Measurements from ENCODE around the gene COX6B2. TPM values are rescaled to one million over a fixed set of nuclear protein-coding genes. Genes with fewer than 3 reads are reported as not detected.

COX6B2 gene
- total and polyA plus RNA-seq, 2 of the 13 experiments (the other 11 are each of a cell fraction or from before 2014, with no cell fraction given): 0.21 TPM; not detected in 1

DNA sequence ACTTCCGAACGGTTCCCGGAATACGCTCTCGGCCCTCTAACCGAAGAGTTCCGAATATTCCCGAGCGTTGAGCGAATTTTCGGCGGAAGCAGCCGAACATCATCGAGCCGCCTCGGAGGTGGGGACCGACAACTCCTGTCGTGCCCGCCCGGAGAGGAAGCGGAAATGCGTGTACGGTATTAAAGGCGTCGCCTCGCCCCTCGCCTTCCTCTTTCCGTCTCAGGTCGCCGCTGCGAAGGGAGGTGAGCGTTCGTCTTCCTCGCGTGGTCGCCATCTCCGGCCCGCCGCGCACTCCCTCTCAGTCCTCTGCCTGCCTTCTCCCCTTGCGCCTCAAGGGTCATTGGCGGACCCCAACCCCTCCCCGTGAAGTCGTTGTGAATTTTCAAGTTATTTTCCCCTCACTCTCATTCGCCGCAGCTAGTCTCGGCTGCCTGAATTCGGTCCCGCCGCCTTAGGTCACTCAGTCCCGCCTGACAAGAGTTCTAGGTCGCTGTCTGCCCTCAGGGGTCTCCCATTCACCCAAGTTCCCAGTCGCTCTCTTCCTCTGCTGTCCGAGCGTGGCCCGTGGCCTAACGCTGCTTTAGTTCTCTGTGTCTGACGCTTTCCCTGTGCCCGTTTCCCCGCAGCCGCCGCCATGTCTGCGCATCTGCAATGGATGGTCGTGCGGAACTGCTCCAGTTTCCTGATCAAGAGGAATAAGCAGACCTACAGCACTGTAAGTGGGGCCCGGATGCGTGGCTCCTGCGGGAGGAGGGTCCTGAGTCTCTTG is 31.4 kb upstream of the COX6B2 start, which contains the start of gene RPL28 (continued):
- TF ChIP-seq BORCS8-MEF2B (CRISPR knock-in tag; IDR thresholded peaks at IDR 0.05): peak; percentile 89; the same call in 1 of the 2 replicates
- no peak for TF ChIP-seq ZNF431 (CRISPR knock-in tag; IDR thresholded peaks at IDR 0.05; ENCODE audit: borderline replicate concordance, low read depth)
- TF ChIP-seq RARA (CRISPR knock-in tag; IDR thresholded peaks at IDR 0.05): peak; percentile 50; the same call in 1 of the 2 replicates
- 0 out of 2 replicates have a peak, but pooled peaks have one; percentile 67 for TF ChIP-seq ZFP41 (CRISPR knock-in tag; IDR thresholded peaks at IDR 0.05; ENCODE audit: borderline replicate concordance)
- TF ChIP-seq ZFP36L1 (CRISPR knock-in tag; IDR thresholded peaks at IDR 0.05): peak; percentile 66; the same call in 1 of the 2 replicates
- TF ChIP-seq HOXA5 (CRISPR knock-in tag; IDR thresholded peaks at IDR 0.05): peak; percentile 4
- TF ChIP-seq, protein P1, sequence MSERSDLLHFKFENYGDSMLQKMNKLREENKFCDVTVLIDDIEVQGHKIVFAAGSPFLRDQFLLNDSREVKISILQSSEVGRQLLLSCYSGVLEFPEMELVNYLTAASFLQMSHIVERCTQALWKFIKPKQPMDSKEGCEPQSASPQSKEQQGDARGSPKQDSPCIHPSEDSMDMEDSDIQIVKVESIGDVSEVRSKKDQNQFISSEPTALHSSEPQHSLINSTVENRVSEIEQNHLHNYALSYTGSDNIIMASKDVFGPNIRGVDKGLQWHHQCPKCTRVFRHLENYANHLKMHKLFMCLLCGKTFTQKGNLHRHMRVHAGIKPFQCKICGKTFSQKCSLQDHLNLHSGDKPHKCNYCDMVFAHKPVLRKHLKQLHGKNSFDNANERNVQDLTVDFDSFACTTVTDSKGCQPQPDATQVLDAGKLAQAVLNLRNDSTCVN (CRISPR knock-in tag; IDR thresholded peaks at IDR 0.05; ENCODE audit: borderline replicate concordance): 0 out of 2 replicates have a peak, but pooled peaks have one; percentile 42
- no peak; the same call in 1 of the 2 replicates for TF ChIP-seq AHR (CRISPR knock-in tag; IDR thresholded peaks at IDR 0.05)
- peak; percentile 94 for TF ChIP-seq SMAD3 (CRISPR knock-in tag; IDR thresholded peaks at IDR 0.05)
- TF ChIP-seq HMG20A (CRISPR knock-in tag; IDR thresholded peaks at IDR 0.05; ENCODE audit: borderline replicate concordance): no peak
- TF ChIP-seq NFE2 (CRISPR knock-in tag; IDR thresholded peaks at IDR 0.05): no peak
- TF ChIP-seq MED13 (CRISPR knock-in tag; IDR thresholded peaks at IDR 0.05): peak; percentile 42; the same call in 1 of the 2 replicates
- TF ChIP-seq RBM39 (IDR thresholded peaks at IDR 0.05; ENCODE audit: low read depth, low read length, poor library complexity, severe bottlenecking): peak; percentile 72
- TF ChIP-seq NR2F6 (IDR thresholded peaks at IDR 0.05): no peak
- peak; percentile 39; the same call in 1 of the 2 replicates for TF ChIP-seq NR2F6 (CRISPR knock-in tag; IDR thresholded peaks at IDR 0.05)
- peak; percentile 30; the same call in 1 of the 2 replicates for TF ChIP-seq ZNF607 (CRISPR knock-in tag; IDR thresholded peaks at IDR 0.05; ENCODE audit: borderline replicate concordance)
- TF ChIP-seq ZNF33A (CRISPR knock-in tag; IDR thresholded peaks at IDR 0.05; ENCODE audit: borderline replicate concordance): no peak
- peak; percentile 88; the same call in 1 of the 2 replicates for TF ChIP-seq ZNF772 (CRISPR knock-in tag; IDR thresholded peaks at IDR 0.05)
- no peak for TF ChIP-seq EP300 (IDR thresholded peaks at IDR 0.05; ENCODE audit: low read depth in 2 of 2, low read length in 2 of 2)
- no peak for TF ChIP-seq EP300 (CRISPR knock-in tag; IDR thresholded peaks at IDR 0.05; ENCODE audit: borderline replicate concordance)
- TF ChIP-seq MXI1 (IDR thresholded peaks at IDR 0.05; ENCODE audit: borderline replicate concordance, low read depth, low read length): peak; percentile 66; the same call in 1 of the 3 replicates
- peak; percentile 50 for TF ChIP-seq TEAD3 (CRISPR knock-in tag; optimal IDR thresholded peaks at IDR 0.05; ENCODE audit: borderline replicate concordance)
- TF ChIP-seq RBFOX2 (IDR thresholded peaks at IDR 0.05; ENCODE audit: low read depth, low read length): peak; percentile 97
- TF ChIP-seq ZNF337 (CRISPR knock-in tag; IDR thresholded peaks at IDR 0.05; ENCODE audit: borderline replicate concordance, low read depth): 0 out of 2 replicates have a peak, but pooled peaks have one; percentile 26
- TF ChIP-seq ZSCAN30 (CRISPR knock-in tag; IDR thresholded peaks at IDR 0.05): no peak
- TF ChIP-seq CCDC6 (CRISPR knock-in tag; IDR thresholded peaks at IDR 0.05): peak; percentile 78; the same call in 1 of the 2 replicates
- TF ChIP-seq BRD4 (CRISPR knock-in tag; IDR thresholded peaks at IDR 0.05): peak; percentile 87
- TF ChIP-seq ESRRA (CRISPR knock-in tag; IDR thresholded peaks at IDR 0.05; ENCODE audit: low read depth): peak; percentile 69
- TF ChIP-seq, protein P2, sequence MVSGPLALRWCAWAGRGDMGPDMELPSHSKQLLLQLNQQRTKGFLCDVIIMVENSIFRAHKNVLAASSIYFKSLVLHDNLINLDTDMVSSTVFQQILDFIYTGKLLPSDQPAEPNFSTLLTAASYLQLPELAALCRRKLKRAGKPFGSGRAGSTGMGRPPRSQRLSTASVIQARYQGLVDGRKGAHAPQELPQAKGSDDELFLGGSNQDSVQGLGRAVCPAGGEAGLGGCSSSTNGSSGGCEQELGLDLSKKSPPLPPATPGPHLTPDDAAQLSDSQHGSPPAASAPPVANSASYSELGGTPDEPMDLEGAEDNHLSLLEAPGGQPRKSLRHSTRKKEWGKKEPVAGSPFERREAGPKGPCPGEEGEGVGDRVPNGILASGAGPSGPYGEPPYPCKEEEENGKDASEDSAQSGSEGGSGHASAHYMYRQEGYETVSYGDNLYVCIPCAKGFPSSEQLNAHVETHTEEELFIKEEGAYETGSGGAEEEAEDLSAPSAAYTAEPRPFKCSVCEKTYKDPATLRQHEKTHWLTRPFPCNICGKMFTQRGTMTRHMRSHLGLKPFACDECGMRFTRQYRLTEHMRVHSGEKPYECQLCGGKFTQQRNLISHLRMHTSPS (CRISPR knock-in tag; IDR thresholded peaks at IDR 0.05; ENCODE audit: low read depth): no peak

All from HepG2 (cell line).